AG08396 (cell line): ENCODE data around the gene FER.
"Not testable (repeated sequence)": the region's sequence is repeated elsewhere in the genome, so short reads cannot be mapped to it uniquely, and the experiment has no call there.

ENCODE experiments used
- DNase-seq: peaks from one replicate; pipeline ENCODE4 v3.0.0; 2012; ENCODE audit warnings: low spot score, mixed read lengths

The FER gene

GRCh38 chr5:108747774-108748400 is at the start of gene FER:
TSS of gene FER (plus strand) at chr5:108747897. CDS start at chr5:108798183, 50,286 bp downstream.
- peak; percentile 33 for DNase-seq

- not testable (repeated sequence) for DNase-seq
Observed at GRCh38 chr5:108700388-108700787, 47.3 kb upstream of the FER start.

DNA sequence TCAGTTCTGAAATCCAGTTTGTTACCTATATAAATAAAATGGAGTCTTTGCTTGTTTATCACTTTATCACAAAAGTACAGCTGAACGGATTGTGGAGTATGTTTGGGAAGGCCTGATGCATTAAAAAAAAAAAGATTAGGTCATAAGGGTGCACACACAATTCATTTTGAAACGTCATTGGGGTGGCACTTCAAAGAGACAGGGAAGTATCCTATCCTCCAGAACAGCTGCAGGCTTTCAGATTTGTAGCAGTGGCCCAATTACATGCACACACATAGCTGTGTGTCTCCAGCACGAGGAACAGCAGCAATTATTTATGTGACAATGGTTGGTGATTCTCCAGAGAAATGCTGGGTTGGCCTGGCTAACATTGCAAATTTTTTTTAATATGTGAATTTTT is 46.8 kb upstream of the FER start:
- no peak for DNase-seq

GRCh38 chr5:108702546-108702945 is 45.2 kb upstream of the FER start:
- no peak for DNase-seq

- no peak for DNase-seq
Observed at GRCh38 chr5:108703313-108703712, 44.4 kb upstream of the FER start.

GRCh38 chr5:108707141-108707540 is 40.6 kb upstream of the FER start:
- no peak for DNase-seq

GRCh38 chr5:108711898-108712297 is 35.8 kb upstream of the FER start:
- no peak for DNase-seq

DNA sequence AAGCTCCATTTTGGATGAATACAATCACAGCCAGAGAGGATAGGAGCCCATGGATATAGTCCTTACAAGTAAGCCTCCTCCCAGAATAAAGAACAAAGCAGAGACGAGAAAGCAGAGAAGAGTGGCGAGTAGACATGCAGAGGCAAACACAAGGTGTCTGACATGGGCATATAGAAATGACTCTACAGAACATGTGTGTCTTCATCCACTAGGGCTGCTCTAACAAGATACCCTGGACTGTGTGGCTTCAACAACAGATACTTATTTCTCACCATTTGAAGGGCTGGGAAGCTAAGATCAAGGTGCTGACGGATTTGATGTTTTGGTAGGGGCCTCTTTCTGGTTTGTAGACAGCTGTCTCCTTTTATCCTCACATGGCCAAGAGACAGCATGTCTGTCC is 32.3 kb upstream of the FER start:
- DNase-seq, result no peak

DNA sequence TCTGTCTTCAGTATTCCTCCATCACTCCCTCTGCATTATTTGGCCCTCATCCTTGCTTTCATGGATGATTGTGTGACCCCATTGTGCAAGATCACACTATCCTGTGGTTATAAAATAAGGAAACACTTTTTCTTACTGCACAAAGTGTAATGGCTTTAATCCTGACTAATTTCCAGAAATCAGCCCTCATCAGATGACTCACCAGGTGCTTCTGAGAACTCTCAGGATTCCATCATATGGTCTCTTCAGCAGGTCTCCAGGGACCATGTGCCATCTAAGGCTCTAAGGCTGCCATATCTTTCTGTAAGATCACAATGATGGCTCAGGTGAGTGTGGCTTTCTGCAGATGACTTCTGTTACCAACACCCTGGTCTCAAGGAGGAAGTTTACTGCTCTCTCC is 27.3 kb upstream of the FER start:
- no peak for DNase-seq

DNA sequence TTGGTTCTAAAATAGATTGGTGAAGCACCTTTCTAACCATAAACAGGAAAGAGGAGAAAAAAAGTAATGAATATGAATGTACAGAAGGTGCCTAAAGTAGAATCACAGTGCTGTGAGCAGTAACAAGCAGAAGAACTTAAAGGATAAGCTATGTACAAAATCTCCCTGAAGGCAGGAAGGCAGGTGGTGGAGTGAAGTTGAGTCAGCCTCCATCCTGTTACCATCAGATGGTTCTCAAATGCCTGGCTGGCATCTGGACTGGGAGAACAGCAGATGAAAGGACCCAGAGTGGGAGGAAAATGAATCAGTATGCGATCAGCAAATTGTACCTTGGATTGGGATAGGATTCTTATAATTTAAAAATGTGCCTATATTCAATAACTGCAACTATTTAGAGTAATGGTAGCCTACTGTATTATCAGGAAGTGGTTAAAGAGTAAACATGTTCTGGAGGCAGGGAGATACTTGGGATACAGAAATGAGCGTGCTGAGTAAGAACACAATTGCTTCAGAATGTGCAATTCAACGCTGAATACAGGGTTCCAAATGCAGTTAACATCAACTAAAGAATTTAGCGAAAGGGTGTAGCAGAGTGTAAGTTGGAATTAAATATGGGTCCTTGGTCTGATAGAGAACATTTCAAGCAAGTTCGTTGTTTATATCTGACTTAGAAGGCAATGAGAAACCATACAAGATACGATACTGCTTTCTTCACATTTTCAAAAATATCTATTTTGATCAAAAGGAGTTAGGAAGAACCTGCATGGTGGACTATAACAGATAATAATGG is 21.1 kb upstream of the FER start:
- DNase-seq, result no peak

DNA sequence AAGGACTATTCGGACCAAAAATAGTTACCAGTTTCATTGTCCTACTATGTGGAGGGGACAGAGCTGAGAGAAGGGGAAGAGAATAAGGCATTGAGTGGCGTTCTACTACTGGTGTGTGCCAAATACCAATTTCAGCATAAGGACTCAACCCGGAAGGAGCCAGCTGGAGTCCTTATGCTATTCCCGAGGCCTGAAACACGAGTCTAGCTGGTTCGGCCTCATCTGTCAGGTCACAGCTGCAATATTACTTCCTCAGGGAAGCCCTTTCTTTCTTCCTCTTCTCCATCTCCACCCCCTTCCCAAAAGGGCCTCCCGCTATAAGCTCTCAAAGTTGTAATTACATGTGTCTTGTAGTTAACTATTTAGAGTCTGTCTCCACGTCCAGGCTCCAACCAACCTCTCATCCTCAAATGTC is 20.5 kb upstream of the FER start:
- peak; percentile 21 for DNase-seq

GRCh38 chr5:108727651-108728565 is 19.8 kb upstream of the FER start:
- peak; percentile 94 for DNase-seq

- DNase-seq, result no peak
Observed at GRCh38 chr5:108728566-108729241, 19.0 kb upstream of the FER start.

- DNase-seq, result no peak
Observed at GRCh38 chr5:108729242-108729615, 18.5 kb upstream of the FER start.

DNA sequence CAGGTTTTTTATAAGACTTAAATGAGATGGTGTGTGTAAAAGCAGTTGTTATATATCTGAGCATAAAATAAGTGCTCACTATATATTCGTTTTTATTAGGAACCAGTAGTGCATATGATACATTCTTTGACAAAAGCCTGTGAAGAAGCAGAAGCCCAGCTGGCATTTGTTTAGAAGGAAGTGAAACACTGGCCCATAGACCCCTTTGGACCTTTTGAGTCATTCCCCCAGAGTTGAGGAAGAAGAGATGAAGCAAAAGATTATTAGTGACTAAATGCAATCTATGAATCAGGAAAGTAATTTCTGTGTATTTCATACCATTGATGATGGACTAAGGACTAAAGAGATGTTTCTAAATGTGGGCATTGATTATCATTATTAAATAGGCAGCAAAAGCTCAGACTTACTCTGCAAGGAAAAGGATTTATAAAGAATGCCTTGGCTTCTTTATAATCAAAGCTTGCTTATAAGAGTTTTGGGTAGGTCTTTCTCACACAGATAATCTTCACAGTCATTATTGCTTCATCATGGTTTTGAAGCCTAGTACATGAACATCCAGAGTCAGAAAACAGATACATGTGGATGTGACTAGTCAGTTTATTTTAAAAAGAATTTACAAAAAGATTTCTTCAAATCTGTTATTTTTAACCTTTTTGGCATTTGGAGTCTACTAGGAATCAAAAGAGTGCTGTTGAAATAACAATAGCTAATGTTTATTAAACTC is 16.9 kb upstream of the FER start:
- DNase-seq, result no peak

GRCh38 chr5:108735790-108736189 is 11.9 kb upstream of the FER start:
- no peak for DNase-seq

DNA sequence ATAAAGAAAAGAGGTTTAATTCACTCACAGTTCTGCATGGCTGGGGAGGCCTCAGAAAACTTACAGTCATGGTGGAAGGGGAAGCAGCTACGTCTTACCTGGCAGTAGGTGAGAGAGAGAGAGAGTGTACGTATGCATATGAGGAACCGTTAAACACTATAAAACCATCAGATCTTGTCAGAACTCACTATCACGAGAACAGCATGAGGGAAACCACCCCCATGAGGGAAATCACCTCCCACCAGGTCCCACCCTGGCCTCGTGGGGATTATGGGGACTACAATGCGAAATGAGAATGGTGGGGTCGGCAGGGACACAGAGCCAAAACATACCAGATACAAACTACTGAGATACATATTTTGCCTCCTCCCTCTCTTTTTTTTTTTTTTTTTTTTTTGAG is 10.8 kb upstream of the FER start:
- no peak for DNase-seq

DNA sequence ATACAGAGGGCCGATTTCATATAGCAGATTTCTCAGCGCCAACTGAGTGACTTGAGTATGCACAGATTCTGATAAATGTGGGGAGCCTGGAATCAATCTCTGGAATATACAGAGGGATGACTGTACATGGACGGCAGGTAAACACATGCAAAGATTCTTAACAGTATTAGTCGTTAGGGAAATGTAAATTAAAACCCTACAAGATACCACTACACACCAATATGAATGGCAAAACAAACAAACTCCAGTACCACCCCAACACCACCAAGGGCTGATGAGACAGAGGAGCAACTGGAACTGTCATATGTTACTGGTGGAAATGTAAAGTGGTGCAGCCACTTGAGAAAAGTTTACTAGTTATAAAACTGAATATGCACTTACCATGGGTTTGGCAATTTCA is 8.3 kb upstream of the FER start:
- DNase-seq, result no peak

- no peak for DNase-seq
Observed at GRCh38 chr5:108739906-108740305, 7.8 kb upstream of the FER start.

DNA sequence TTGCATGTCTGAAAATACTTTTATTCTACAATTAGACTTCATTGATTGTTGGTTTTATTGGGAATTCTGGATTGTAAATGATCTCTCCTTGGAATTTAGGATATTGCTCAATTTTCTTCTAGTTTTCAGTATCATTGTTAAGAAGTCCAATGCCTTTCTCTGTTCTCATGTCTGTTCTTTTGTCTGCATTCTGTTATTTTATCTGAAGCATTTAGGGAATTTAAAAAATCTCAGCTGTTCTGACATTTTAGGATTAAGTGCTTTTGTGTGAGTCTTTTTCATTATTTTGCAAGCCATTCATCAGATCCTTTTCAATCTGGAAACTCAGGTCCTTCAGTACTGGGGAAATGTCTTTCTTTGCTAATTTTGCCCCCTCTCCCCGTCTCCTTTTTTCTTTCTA is 4.4 kb upstream of the FER start:
- DNase-seq, result no peak

DNA sequence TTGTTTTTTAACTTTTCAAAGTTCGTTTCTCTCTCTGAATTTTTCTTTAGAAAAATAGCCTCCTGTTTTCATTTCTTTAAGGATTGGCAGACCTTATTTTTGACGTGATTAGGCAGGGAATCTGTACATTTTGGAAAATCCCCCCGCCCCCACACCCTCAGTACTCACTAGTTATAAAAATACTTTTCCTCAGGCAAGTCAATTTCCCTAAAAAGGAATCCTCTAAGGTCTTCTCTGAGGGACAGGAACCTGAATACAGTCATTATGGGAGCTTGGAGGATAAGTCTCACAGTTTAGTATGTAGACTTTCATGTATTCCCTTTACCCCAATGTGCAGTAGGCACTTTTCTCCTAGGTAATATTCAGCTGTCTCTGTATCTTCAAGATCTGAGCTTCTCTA is 3.9 kb upstream of the FER start:
- no peak for DNase-seq
